ENCODE measurements around the gene EPS8.

The EPS8 gene

DNA sequence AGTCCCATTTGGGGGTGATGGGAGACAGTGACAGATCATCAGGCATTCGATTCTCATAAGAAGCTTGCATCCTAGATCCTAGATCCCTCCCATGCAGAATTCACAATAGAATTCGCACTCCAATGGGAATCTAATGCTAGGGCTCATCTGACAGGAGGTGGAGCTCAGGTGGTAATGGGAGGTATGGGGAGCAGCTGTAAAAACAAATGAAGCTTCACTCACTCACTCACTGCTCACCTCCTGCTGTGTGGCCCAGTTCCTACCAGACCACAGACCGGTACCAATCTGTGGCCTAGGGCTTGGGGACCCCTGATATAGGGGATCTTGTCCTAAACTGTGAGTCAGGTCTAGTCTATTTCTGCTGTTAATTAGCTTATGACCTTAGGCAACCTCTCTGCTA, 40.1 kb upstream of the EPS8 start:
- no peak overlapping the region for H3K4me3 ChIP-seq (ENCODE audit: control insufficient read depth, low read depth, low read length)
- DNase-seq (ENCODE audit: low read depth), result no peak
- TF ChIP-seq CTCF (IDR thresholded peaks at IDR 0.05; ENCODE audit: control insufficient read depth, insufficient read depth, low read depth, low read length, missing control alignments), result no peak

DNA sequence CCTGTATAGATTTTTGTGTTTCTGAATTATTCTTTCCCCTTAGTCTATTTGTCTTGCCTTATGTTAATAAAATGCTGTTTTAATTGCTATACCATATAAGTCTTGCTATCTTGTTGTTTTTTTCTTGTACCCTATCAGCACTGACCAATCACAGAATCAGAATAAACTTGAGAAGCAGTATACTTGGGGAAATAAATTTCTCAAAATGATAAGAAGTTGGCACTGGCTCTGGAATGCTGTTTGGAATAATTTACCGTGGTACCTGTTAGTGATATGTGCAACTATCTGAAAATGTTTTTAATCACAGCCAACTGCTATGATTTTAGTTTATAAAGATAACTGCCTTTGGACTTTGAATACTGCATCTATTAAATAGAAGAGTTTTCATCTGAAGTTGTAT, 37.9 kb upstream of the EPS8 start:
- no peak for TF ChIP-seq CTCF (IDR thresholded peaks at IDR 0.05; ENCODE audit: control insufficient read depth, insufficient read depth, low read depth, low read length, missing control alignments)
- no peak for DNase-seq (ENCODE audit: low read depth)
- no peak overlapping the region for H3K4me3 ChIP-seq (ENCODE audit: control insufficient read depth, low read depth, low read length)

GRCh38 chr12:15824516-15824915, 35.3 kb upstream of the EPS8 start:
- no peak for TF ChIP-seq CTCF (IDR thresholded peaks at IDR 0.05; ENCODE audit: control insufficient read depth, insufficient read depth, low read depth, low read length, missing control alignments)
- no peak overlapping the region for H3K4me3 ChIP-seq (ENCODE audit: control insufficient read depth, low read depth, low read length)
- DNase-seq (ENCODE audit: low read depth), result no peak

DNA sequence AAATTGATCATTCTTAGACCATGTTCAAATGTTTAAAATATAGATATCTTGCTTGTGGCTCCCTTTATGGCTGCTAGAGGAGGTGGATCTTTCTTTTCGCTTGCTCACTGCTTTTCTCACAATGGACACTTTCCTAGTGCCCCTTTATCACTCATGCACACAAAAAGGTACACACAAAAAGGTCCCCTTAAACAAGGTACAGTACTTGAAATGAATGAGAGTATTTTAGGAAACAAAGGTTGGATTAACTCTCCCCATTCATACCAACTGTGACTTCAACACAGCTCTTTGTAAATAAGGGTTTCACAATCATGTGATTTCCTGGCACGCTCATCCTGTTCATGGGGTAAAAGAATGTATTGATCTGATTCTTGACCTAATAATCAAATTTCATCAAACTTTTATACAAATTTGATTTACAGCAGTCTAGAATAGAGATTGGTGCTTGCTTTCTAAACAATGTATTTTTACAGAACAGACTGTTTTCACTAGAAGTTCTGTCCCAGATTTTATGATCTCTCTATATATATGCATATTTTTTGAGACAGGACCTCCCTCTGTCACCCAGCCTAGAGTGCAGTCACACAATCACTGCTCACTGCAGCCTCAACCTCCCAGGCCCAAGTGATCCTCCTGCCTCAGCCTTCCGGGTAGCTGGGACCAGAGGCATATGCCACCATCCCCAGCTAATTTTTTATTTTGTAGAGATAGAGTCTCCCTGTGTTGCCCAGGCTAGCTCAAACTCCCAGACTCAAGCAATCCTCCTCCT, 34.4 kb upstream of the EPS8 start:
- TF ChIP-seq CTCF (IDR thresholded peaks at IDR 0.05; ENCODE audit: control insufficient read depth, insufficient read depth, low read depth, low read length, missing control alignments), result no peak
- DNase-seq (ENCODE audit: low read depth), result no peak
- no peak overlapping the region for H3K4me3 ChIP-seq (ENCODE audit: control insufficient read depth, low read depth, low read length)

DNA sequence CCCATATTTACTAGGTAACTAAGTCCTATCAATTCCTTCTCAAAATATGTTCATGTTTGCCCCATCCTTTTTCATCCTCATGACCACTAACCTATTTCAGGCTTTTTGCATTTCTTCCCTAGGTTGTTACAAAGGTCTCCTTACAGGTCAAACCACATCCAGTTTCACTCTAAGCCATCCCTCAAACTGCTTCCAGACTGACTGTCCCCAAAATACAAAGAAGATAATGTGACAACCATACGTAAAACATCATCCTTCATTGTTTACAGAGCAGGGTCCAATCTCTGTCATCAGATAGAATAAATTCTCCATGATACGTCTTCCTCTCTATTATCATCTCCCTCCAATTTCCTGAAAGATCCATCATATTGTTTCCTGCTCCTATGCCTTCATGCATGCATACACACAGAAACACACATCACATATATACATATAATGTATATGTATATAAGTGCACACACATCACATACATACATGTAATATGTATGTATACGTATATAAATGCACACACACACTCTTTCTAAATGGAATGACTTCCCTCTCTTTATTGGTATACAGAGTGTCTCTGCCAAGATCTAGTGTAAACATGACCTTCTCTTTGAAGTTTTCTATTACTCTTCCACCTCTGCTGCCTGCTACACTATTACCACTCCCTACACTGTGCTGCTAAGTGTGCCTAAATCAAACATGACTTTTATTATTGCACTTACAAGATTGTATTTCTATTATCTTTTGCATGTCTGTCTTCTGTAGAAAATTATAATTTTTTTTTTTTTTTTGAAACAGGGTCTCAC, 30.7 kb upstream of the EPS8 start:
- H3K4me3 ChIP-seq (ENCODE audit: control insufficient read depth, low read depth, low read length), result no peak overlapping the region
- no peak for TF ChIP-seq CTCF (IDR thresholded peaks at IDR 0.05; ENCODE audit: control insufficient read depth, insufficient read depth, low read depth, low read length, missing control alignments)
- no peak for DNase-seq (ENCODE audit: low read depth)

GRCh38 chr12:15818418-15818817, 29.2 kb upstream of the EPS8 start:
- TF ChIP-seq CTCF (IDR thresholded peaks at IDR 0.05; ENCODE audit: control insufficient read depth, insufficient read depth, low read depth, low read length, missing control alignments), result no peak
- no peak overlapping the region for H3K4me3 ChIP-seq (ENCODE audit: control insufficient read depth, low read depth, low read length)
- DNase-seq (ENCODE audit: low read depth), result no peak
